Measurements from ENCODE around the gene NRIP3. TPM values are rescaled to one million over a fixed set of nuclear protein-coding genes. Genes with fewer than 3 reads are reported as not detected.

Gene NRIP3
- total RNA-seq, 2 donors from 2014 or later: 0.95 to 1.2 TPM

- Histone ChIP-seq H3K36me3 (ENCODE audit: control insufficient read depth, insufficient read depth, low read length) (no peaks in the 10 kb centered on the region), H3K27me3 (ENCODE audit: control insufficient read depth, insufficient read depth, low read length, poor library complexity, severe bottlenecking) (peaks cover 9% of the 10 kb centered on the region), H3K4me1 (ENCODE audit: control insufficient read depth, insufficient read depth, low read length) (peaks cover 2% of the 10 kb centered on the region), H3K27ac (ENCODE audit: low read depth, low read length) (no peak overlapping the region), H3K4me3 (ENCODE audit: low read length) (no peak overlapping the region), H3K9ac (ENCODE audit: extremely low read depth, low read length, poor library complexity, severe bottlenecking) (no peak overlapping the region), H3K9me3 (ENCODE audit: control insufficient read depth, low read length) (no peaks in the 10 kb centered on the region)
- H3K27me3 Mint-ChIP-seq (ENCODE audit: insufficient read depth): peaks cover 25% of the 10 kb centered on the region
- peak; percentile 69 for TF ChIP-seq CTCF (conservative IDR thresholded peaks at IDR 0.05)
- no peaks in the 10 kb centered on the region for H3K9me3 Mint-ChIP-seq
- 95 to 98% methylated on average over 4 to 6 of the region's 6 CpGs for WGBS, 2 experiments (ENCODE audit: insufficient coverage in 1 of 2, insufficient read length in 1 of 2)
- H3K4me1 Mint-ChIP-seq: peaks cover 11% of the 10 kb centered on the region
- no peaks in the 10 kb centered on the region for H3K36me3 Mint-ChIP-seq (ENCODE audit: low read depth)
- H3K4me3 Mint-ChIP-seq: no peak overlapping the region
- DNase-seq: peak; percentile 70
- no peak overlapping the region for H3K27ac Mint-ChIP-seq
Measured at GRCh38 chr11:8933931-8934330, 69.9 kb downstream of the NRIP3 start.

GRCh38 chr11:8932564-8933180 lies 71.1 kb downstream of the NRIP3 start, which contains the start of gene C11orf16:
C11orf16 (minus strand) TSS chr11:8932947; CDS start chr11:8932308, 639 bp downstream.
- Mint-ChIP-seq H3K9me3 (no peaks in the 10 kb centered on the region), H3K4me1 (peaks cover 11% of the 10 kb centered on the region), H3K4me3 (no peak within 1 kb of the TSS), H3K27me3 (ENCODE audit: insufficient read depth) (peaks cover 19% of the 10 kb centered on the region), H3K27ac (no peak within 1 kb of the TSS), H3K36me3 (ENCODE audit: low read depth) (no peaks in the 10 kb centered on the region)
- Histone ChIP-seq H3K9ac (ENCODE audit: extremely low read depth, low read length, poor library complexity, severe bottlenecking) (no peak within 1 kb of the TSS), H3K9me3 (ENCODE audit: control insufficient read depth, low read length) (no peaks in the 10 kb centered on the region), H3K4me1 (ENCODE audit: control insufficient read depth, insufficient read depth, low read length) (peaks cover 2% of the 10 kb centered on the region), H3K36me3 (ENCODE audit: control insufficient read depth, insufficient read depth, low read length) (no peaks in the 10 kb centered on the region), H3K27me3 (ENCODE audit: control insufficient read depth, insufficient read depth, low read length, poor library complexity, severe bottlenecking) (peaks cover 9% of the 10 kb centered on the region), H3K27ac (ENCODE audit: low read depth, low read length) (no peak within 1 kb of the TSS), H3K4me3 (ENCODE audit: low read length) (no peak within 1 kb of the TSS)
- WGBS, 2 experiments (ENCODE audit: insufficient coverage in 1 of 2, insufficient read length in 1 of 2): 79 to 92% methylated on average over 2 to 12 of the region's 12 CpGs
- peak; percentile 69 for DNase-seq
- no peak for TF ChIP-seq CTCF (conservative IDR thresholded peaks at IDR 0.05)

Other genes starting within 250 kb of the NRIP3 start
- gene AKIP1, start 92.8 kb downstream of the NRIP3 start, total RNA-seq: 10 to 100 TPM; 21.0 to 27.8 TPM
- not detected for gene C11orf16, start 71.1 kb downstream of the NRIP3 start, total RNA-seq
- not detected for gene ASCL3, start 61.0 kb downstream of the NRIP3 start, total RNA-seq
- gene TMEM9B, start 39.6 kb downstream of the NRIP3 start, total RNA-seq: 10 to 100 TPM in 1 of 2 donors, 1 to 10 TPM in 1; 8.6 to 11.8 TPM
- gene SCUBE2, start 87.6 kb upstream of the NRIP3 start, total RNA-seq: 1 to 10 TPM; 1.5 to 2.0 TPM